ENCODE measurements around the gene SEMA4B. TPM values are rescaled to one million over a fixed set of nuclear protein-coding genes. Genes with fewer than 3 reads are reported as not detected.

The SEMA4B gene
- total RNA-seq, 1 donor from 2014 or later: 20.7 TPM

DNA sequence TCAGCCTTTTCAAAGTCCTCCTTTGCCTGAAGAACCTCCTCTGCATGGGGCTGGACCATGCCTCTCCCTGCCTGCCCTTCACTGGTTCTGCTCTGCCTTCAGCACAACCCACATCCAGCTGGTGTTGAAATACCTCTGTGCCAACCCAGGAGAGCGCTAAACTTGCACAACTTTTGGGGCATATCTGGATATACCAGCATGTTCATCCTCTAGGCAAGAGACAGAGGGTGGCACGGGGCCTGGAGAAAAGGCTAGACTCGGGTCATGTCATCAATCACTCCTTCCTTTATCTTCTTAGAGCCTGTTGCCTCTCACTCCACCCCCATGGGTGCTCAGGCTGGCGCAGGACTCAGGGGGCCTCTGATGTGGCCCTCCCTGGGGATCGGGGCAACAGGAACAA is 4.8 kb downstream of the SEMA4B start:
- no peak for DNase-seq (ENCODE audit: low spot score)

DNA sequence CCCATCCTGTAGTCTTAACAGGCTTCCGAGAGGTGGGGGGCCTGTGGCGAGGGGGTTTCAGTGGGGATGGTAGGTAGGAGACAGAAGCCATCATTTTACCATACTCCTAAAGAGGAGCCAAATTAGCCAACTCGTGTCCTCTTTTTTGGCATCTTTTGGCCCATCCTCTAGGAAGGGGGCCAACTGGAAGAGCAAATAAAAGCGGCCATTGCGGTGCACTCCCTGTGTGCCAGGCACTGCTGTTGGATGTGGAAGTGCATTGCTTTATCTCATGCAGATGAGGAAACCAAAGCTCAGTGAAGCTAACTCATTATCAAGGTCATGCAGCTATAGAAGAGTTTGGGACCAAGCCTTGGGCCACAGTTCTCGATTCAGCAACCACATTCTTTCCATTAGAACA is 6.1 kb downstream of the SEMA4B start:
- DNase-seq (ENCODE audit: low spot score): no peak

DNA sequence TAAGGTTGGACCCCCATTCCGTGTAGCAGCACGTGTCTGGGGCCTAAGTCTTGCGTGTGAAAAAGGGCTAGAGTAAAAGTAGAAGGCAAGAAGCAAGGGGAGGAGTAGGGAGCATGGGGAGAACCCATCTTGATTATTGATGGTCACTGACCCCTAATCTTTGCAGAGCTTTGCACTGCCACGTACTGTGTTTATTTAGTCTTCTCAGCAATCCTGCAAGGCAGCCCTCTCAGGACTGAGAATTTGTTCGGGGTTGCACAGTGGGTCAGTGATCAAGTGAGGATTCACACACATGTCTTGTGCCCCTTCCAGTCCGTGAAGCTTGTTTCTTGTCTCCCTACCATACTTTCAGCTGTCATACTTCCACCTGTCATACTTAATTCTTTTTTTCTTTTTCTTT is 7.2 kb downstream of the SEMA4B start:
- no peak for DNase-seq (ENCODE audit: low spot score)

DNA sequence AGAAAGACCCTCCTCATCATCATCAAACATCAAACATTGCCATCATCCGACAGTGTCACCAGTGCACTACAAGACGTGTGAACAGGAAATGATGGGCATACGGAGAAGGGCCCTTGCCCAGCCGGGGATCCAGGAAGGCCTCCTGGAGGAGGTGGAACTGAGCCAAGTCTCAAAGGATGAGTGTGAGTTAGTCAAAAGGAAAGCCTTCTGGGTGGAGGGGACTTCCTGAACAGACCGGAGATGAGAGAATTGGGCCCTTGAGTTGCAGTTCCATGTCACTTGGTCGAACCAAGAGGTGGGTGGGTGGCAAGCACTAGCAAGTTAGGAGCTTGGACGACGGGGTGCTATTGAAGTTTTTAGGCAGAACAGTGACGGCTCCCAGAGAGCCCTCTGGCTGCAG is 8.5 kb downstream of the SEMA4B start:
- DNase-seq (ENCODE audit: low spot score): no peak

DNA sequence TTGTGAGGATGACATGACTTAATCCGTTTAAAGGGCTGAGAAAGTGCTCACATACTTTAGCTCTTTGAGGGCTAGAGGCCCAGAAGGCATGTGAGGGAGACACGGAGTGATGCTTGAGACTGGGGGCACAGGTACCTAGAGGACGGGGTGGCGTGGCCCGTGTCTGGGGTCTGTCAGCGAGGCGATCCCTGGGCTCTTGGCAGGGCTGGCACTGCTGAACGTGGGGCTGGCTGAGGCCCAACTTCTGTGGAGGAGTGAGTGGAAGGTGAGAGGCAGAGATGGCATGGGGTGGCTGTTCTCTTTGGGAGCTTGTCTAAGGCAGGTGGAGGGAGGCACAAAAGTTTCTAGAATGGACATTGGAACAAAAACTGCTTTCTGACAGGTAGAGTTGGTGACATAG is 9.5 kb downstream of the SEMA4B start:
- DNase-seq (ENCODE audit: low spot score): no peak

DNA sequence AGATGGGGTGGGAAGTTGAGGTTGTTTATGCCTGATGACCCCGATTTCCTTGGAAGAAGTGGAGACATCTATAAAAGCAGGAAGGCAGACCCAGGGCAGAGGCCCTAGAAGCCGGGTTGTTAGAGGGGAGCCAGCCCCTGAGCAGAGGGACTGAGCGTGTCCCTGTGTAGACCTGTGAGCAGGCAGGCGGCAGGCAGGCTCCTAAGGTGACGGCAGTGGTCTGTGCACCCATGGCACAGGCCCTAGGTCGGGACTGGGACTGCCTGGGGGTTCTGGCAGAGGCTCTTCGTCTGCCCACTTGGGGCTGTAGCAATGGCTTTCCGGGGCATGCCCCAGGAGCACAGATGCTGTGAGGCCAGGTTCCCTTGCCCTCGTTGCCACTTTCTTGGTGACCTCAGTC is 9.9 kb downstream of the SEMA4B start:
- DNase-seq (ENCODE audit: low spot score): no peak

DNA sequence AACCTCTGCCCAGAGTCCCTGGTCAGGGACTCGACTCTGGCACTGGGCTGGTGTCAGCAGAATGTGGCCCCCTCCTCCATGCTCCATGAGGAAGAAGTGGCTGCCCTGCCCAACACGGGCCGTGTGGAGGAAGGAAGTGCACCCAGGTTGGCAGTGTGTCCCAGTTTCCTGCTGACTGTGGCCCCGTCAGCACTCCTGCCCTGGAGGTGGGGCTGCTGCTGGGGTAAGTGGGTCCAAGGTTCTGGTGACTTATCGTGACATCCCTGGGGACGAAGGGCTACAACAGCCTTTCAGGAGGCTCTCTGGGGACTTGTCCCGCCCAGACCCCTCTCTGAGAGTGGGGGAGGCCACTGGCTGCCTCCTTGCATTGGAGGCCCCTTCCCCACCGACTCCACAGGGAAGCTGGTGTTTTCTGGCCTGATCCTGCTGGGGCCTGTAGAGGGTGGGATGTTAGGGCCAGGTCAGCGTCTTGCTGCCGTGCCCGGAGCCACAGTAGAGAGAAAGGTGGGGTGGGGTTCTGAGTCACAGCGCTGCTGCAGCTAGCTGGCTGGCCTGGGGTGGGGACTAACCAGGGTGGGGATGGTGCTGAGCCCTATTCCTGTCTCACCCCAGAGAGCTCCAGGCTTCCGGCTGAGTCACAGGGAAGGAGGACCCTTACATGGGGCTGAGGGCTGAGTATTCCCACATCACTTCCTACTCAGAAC is 10.5 kb downstream of the SEMA4B start:
- peak; percentile 75 for DNase-seq (ENCODE audit: low spot score)

DNA sequence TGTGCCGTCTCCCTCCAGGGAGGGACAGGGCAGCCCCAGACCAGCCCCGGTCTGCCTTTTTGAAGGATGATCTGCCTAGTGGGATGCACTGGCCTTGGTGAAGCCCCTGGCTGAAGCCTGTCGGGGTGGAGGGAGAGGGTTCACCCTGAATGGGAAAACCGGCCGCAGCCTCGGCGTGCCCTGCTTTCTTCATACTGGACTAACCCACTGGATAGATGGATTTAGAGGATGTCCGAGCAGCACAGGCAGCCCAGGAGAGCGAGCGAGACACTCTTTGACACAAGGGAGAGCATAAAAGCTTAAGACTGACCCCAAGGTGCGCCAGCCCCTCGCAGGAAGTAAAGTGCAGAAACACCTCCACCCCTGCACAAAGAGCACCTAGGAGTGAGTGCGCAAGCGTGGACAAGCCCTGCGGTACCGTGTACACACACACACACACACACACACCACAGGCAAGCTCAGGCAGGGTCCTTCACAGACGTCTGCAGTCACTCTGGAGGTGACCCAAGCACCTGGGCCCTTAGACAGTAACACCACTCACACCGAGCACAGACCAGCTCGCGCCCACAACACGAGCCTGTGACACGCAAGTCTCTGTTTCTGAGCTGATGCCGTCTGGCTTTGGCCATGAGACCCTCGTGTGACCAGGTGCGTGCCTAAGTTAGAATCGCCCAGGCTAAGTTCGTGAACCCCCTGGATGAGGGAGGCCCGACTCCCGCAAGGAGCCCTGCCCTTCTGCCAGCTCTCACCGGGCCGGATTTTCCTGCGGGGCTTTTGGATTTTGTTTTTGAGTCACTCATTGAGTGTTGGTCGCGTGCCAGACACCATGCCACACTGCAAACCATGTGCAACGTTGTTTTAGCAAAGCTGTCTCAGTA is 11.3 kb downstream of the SEMA4B start:
- DNase-seq (ENCODE audit: low spot score): no peak

DNA sequence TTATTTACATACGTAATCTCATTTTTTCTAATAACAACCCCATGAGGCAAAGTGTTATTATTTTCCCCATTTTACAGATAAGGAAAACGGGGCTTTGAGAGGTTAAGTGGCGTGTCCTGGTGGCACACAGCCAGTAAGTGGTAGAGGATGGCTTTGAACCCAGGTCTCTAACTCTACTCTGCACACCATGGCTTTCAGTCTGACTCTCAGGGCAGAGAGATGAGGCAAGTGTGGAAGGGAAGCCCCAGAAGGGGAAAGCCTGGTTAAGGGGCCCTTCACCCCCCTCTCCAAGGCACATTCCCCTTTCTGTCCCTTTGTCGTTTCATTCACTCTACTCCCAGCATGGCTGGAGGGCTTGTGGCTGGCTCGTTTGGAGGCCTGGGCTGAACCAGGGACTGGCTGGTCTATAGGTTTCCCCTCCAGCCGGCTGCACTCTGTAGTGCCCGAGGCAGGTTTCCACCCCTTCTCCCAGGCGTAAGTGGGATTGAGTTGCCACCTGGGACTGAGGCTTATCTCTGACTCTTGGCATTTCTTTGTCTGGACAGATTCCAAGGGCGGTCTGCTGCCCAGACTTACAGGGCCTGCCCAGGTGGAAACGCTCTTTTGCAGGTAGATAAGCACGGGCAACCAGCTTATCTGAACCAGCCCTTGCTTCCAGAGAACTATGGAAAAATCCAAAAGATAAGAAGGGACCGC is 12.1 kb downstream of the SEMA4B start:
- DNase-seq (ENCODE audit: low spot score): no peak

DNA sequence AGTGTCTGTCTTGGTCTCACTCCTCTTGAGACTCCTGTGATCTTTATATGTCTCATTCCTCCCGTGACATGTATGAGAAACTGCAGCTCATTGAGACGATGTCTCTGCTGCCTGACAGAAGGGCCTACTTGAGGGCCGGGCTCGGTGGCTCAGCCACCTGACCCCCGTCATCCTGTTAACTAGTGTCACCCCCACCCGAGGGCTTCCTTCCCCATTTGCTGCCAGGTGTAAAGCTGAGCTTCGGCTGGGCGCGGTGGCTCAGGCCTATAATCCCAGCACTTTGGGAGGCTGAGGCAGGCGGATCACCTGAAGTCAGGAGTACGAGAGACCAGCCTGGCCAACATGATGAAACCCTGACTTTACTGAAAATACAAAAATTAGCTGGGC is 12.7 kb downstream of the SEMA4B start:
- DNase-seq (ENCODE audit: low spot score): no peak

DNA sequence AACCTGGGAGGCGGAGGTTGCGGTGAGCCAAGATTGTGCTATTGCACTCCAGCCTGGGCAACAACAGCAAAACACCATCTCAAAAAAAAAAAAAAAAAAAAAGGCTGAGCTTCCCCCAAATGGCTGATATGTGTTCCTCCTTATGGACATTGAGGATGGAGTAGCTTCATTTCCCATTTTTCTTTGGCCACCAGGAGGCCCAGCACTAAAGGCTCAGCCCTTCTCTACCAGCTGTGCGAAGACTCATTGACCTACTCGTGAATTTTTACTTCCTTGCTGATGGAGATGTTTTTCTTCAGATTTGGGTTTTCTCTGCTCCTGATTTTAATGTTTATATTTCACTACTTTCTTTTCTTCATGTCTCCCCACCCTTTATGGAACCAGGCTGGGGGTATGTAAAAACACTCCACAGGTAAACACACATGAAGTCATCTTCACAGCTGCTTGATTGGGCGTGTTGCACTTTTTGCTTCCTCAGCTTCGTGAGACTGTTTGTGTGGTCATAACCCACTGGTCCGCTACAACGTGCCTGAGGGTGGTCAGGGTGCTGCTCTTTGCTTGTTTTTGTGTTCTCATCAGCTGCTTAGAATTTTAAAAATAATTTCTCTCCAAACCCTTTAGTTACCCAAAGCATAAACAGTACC is 13.5 kb downstream of the SEMA4B start:
- DNase-seq (ENCODE audit: low spot score): no peak

DNA sequence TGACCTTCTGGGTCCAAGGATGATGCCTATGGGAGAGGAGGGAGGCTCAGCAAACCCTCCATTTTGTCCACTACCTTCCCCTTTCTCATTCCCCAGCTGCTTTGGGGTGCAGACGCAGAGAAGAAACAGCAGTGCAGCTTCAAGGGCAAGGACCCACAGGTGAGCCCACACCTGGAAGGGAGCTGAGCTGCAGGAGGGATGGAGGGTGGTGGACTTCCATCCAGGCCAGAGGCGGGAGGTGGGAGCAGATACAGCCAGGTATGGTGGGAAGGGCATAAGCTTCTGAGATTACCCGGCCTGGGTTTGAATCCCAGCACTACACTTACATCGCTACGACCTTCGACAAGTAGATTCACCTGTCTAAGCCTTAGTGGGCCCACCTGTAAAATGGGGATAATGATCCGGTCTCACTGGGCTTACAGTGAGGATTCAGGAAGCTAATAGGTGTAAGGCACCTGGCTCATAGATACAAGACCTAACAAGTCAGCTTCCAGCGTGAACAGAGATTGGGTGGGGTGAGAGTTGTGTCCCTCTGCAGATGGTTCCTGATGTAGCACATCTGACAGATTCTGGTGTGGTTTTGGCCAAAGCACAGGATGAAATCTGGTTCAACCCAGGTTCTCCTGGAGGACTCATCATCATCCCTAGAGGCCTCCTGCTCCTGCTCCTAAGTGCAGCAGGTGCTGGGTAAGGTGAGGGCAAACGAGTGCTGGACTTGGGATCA is 16.7 kb downstream of the SEMA4B start:
- DNase-seq (ENCODE audit: low spot score): no peak

DNA sequence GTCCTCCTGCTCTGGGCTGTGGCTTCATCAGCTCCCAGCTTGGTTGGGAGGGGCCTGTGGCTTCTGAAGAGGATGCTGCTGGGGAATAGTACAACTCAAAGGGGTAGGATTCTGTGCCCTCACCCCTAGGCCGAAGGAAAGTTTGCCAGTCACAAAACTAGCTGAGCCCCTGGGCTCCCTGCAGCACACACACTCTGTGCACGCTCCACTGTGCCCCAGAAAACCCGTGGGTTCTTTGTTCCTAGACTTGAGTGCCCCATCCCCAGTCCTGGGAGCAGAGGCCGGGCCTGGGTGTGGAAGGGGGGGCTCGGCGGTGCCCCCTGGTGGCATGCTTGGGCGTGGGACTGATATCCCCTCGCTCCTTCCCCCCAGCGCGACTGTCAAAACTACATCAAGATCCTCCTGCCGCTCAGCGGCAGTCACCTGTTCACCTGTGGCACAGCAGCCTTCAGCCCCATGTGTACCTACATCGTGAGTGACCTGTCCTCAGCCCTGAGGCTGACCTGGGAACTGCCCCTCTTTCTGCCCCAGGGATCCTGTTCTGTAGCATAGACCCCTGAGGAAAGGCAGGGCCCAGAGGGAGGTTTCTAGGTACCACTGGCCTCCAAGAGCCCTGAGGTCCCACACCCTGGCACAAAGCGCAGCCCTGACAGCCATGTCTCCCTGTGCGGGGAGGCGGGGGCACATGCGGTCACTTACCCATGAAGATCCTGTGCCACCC is 18.5 kb downstream of the SEMA4B start:
- DNase-seq (ENCODE audit: low spot score): no peak

DNA sequence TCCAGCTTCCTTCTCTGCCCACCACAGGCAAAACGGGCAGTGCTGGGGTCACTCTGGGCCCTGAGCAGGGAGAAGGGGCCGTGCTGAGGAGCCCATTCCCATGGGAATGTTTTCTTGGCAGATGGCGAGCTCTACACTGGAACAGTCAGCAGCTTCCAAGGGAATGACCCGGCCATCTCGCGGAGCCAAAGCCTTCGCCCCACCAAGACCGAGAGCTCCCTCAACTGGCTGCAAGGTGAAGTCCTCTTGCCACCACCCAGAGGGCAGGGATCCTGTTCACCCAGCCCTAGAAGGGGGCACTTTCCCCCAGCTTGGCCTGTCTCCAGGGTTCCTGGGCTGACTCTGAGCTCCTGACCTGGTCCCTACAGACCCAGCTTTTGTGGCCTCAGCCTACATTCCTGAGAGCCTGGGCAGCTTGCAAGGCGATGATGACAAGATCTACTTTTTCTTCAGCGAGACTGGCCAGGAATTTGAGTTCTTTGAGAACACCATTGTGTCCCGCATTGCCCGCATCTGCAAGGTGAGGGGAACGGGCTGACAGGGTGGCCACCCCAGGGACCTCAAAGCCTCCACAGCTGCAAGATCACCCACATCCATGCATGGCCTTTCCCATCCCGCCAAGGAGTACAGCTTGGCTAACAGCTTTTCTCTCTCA is 20.2 kb downstream of the SEMA4B start:
- peak; percentile 82 for DNase-seq (ENCODE audit: low spot score)

DNA sequence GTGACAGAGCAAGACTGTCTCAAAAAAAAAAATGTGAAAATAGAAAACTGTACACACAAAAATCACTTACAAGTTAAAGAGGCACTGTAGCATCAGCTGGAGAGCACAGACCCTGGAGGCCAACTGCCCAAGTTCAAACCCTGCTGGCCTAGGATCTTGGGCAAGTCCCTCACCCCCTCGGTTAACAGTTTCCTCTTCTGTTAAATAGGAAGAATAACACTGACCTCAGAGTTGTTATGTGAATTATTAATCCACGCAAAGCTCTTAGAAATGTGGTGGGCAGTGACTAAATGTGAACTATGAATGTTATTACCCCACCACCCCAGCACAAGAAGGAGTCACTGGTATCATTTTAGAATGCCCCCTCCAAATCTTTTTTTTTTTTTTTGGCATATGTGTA is 21.4 kb downstream of the SEMA4B start:
- DNase-seq (ENCODE audit: low spot score): no peak

DNA sequence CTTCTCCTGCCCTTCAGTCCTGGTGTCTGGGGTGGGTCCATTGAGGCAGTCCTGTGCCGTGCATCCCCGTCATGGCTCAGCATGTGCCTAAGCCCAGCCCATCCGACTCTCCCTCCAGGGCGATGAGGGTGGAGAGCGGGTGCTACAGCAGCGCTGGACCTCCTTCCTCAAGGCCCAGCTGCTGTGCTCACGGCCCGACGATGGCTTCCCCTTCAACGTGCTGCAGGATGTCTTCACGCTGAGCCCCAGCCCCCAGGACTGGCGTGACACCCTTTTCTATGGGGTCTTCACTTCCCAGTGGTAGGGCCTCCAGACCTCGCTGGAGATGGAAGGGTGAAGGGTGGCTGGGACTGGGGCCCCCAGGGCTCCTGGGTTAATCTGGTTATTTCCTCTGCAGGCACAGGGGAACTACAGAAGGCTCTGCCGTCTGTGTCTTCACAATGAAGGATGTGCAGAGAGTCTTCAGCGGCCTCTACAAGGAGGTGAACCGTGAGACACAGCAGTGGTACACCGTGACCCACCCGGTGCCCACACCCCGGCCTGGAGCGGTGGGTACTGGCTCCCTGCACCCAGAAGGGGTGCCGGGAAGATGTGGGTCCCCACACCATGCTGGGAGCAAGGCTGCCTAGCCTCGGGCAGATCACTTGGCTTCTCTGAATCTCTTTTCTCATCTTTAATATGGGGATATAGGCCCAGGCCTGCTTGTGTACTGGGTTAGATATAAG is 22.5 kb downstream of the SEMA4B start:
- no peak for DNase-seq (ENCODE audit: low spot score)

DNA sequence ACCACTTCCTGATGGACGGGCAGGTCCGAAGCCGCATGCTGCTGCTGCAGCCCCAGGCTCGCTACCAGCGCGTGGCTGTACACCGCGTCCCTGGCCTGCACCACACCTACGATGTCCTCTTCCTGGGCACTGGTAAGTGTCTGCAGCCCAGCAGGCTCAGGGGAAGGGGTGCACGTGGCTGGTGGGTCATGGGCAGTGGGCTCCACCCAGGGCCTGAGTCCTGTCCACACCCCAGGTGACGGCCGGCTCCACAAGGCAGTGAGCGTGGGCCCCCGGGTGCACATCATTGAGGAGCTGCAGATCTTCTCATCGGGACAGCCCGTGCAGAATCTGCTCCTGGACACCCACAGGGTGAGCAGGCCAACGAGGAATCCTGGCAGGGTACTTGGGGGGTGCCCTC is 23.9 kb downstream of the SEMA4B start:
- no peak for DNase-seq (ENCODE audit: low spot score)

DNA sequence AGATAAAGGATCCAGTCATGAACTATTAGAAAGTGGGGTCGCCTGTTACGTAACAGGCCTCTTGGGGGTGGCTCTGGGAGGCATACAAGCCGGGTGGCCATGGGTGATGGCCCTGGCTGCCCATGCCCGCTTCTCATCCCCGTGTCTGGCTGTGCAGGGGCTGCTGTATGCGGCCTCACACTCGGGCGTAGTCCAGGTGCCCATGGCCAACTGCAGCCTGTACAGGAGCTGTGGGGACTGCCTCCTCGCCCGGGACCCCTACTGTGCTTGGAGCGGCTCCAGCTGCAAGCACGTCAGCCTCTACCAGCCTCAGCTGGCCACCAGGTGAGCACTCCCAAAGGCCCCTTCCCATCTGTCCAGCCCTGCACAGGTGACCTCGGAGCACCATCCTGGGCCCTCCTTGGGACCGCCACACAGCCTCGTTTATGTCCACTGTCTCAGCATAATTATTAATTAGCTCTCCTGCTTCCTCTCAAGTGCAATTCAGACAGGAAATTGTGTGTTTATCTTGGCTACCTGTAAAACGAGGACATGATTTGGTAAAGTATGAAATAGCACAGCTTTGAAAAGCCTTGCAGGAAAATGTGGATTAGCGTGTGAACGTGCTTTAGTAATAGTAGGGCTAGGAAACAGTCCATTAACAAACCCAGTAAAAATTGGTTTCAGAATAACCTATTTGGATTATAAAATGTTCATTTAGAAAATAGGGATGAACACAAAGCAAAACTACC is 24.5 kb downstream of the SEMA4B start:
- DNase-seq (ENCODE audit: low spot score): no peak

DNA sequence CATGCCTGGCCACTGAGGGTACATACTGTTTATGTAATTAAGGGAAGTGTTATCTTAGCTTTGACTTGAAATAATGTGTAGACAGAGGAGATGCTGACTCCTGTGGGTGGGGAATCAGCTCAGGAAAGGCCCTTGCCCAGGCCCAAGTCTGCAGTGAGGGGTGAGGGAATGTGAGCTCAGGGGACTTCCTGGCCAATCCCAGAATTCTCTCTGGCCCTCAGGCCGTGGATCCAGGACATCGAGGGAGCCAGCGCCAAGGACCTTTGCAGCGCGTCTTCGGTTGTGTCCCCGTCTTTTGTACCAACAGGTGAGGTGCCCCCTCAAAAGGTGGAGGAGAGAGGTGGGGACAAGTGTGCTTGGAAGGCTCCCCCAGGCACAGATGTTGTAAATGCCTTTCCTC is 26.2 kb downstream of the SEMA4B start:
- DNase-seq (ENCODE audit: low spot score): no peak
